ENCODE data around the gene LRRC8D. TPM values are rescaled to one million over a fixed set of nuclear protein-coding genes. Genes with fewer than 3 reads are reported as not detected.

The LRRC8D gene
- total and polyA plus RNA-seq, 9 of the 15 experiments (the other 6 are each of a cell fraction or from before 2014, with no cell fraction given): 3.4 to 53.9 (median 15.9) TPM

DNA sequence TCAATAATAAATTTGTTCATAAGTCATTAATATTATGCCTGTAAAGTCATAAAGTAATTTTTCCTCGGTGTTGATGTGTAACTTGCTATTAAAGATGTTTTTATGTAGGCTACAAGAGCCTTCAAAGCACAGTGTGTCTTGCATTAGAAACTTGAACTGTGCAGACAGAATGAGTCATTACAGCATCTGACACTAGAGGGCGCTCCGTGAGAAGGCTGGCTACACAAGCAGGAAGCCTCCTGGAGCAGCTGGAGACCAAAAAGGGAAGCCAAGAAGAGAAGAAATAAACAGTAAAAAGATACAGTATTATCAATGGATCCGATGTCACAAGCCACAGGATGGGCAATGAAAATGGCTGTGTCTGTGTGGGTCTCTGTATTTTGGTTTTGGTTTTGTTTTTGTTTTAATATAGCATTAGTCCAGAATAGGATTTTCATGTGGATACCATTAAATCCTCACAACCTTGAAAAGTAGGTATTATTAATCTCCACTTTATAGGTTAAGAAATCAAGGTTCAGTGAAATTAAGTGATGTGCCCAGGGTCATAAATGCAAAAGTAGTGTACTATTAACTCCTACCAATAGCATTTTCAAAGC, 16.1 kb upstream of the LRRC8D start (continued):
- TF ChIP-seq PBX2 (CRISPR knock-in tag; IDR thresholded peaks at IDR 0.05; ENCODE audit: low read depth): no peak
- no peak for TF ChIP-seq PBX2 (tag; conservative IDR thresholded peaks at IDR 0.05; ENCODE audit: low read depth)
- TF ChIP-seq ZNF592 (IDR thresholded peaks at IDR 0.05): peak; percentile 49; the same call in 1 of the 2 replicates
- peak; percentile 48; the same call in 1 of the 2 replicates for TF ChIP-seq ATF7 (IDR thresholded peaks at IDR 0.05)
- TF ChIP-seq THRB (CRISPR knock-in tag; conservative IDR thresholded peaks at IDR 0.05): no peak
- TF ChIP-seq EP300 (IDR thresholded peaks at IDR 0.05; ENCODE audit: low read length): 0 out of 2 replicates have a peak, but pooled peaks have one; percentile 8
- no peak for TF ChIP-seq SUPT5H (IDR thresholded peaks at IDR 0.05)
- TF ChIP-seq RBM25 (IDR thresholded peaks at IDR 0.05; ENCODE audit: low read depth, low read length, severe bottlenecking): no peak
- TF ChIP-seq, protein P1, sequence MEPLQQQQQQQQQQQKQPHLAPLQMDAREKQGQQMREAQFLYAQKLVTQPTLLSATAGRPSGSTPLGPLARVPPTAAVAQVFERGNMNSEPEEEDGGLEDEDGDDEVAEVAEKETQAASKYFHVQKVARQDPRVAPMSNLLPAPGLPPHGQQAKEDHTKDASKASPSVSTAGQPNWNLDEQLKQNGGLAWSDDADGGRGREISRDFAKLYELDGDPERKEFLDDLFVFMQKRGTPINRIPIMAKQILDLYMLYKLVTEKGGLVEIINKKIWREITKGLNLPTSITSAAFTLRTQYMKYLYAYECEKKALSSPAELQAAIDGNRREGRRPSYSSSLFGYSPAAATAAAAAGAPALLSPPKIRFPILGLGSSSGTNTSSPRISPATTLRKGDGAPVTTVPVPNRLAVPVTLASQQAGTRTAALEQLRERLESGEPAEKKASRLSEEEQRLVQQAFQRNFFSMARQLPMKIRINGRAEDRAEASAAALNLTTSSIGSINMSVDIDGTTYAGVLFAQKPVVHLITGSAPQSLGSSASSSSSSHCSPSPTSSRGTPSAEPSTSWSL (CRISPR knock-in tag; IDR thresholded peaks at IDR 0.05; ENCODE audit: borderline replicate concordance): no peak
- TF ChIP-seq, protein P2, sequence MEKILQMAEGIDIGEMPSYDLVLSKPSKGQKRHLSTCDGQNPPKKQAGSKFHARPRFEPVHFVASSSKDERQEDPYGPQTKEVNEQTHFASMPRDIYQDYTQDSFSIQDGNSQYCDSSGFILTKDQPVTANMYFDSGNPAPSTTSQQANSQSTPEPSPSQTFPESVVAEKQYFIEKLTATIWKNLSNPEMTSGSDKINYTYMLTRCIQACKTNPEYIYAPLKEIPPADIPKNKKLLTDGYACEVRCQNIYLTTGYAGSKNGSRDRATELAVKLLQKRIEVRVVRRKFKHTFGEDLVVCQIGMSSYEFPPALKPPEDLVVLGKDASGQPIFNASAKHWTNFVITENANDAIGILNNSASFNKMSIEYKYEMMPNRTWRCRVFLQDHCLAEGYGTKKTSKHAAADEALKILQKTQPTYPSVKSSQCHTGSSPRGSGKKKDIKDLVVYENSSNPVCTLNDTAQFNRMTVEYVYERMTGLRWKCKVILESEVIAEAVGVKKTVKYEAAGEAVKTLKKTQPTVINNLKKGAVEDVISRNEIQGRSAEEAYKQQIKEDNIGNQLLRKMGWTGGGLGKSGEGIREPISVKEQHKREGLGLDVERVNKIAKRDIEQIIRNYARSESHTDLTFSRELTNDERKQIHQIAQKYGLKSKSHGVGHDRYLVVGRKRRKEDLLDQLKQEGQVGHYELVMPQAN (IDR thresholded peaks at IDR 0.05; ENCODE audit: borderline replicate concordance): no peak
- TF ChIP-seq MAFF (IDR thresholded peaks at IDR 0.05; ENCODE audit: low read length): 0 out of 2 replicates have a peak, but pooled peaks have one; percentile 17
- no peak for TF ChIP-seq NR4A1 (CRISPR knock-in tag; IDR thresholded peaks at IDR 0.05)
- TF ChIP-seq NR4A1 (tag; IDR thresholded peaks at IDR 0.05): no peak
- TF ChIP-seq RB1 (IDR thresholded peaks at IDR 0.05; ENCODE audit: low read depth): peak; percentile 55
- no peak for TF ChIP-seq HSF4 (CRISPR knock-in tag; IDR thresholded peaks at IDR 0.05; ENCODE audit: borderline replicate concordance)
- 0 out of 2 replicates have a peak, but pooled peaks have one; percentile 37 for TF ChIP-seq SMARCA4 (IDR thresholded peaks at IDR 0.05)
